K562 (cell line): ENCODE results near the gene PAN3. TPM values are rescaled to one million over a fixed set of nuclear protein-coding genes. Genes with fewer than 3 reads are reported as not detected.
A peak's percentile ranks its signal among the peaks of the same experiment; 100 is the strongest.

Source experiments
- ATAC-seq: fragments of 200-7000 bp; cut with Tn5 transposase; 3 replicates; pipeline ENCODE4 v1.9.1; 2020; ENCODE audit warnings: moderate library complexity
- BruUV-seq: library from RNA; stranded (reverse); fragments of 400-500 nt; replicated peaks from 2 replicates; lab custom pipeline; 2021; lab: Mats Ljungman, UMichigan
- CTCF ChIA-PET: fragments of 300-600 bp; formaldehyde crosslinking; extraction: SDS; loops from one replicate; lab custom pipeline; 2021; ENCODE audit warnings: low intra/inter-chr PET ratio; lab: Yijun Ruan, JAX
- POLR2A ChIA-PET: fragments of 300-600, 350-650 bp; sonication (Branson Sonifier 250); formaldehyde crosslinking; extraction: SDS; loops from one replicate; lab custom pipeline; 2021; ENCODE audit warnings: antibody characterized with exemption, inconsistent platforms; lab: Yijun Ruan, JAX
- DNase-seq, 4 experiments: peaks; one replicate each; pipeline versions ENCODE4 v3.0.0 to v3.0.0-alpha.2; 2011 to 2018; ENCODE audit warnings: low spot score in 3 of 4, mixed read lengths in 3 of 4; ENCODE audit errors: extremely low read depth in 1 of 4
- FAIRE-seq: peaks from 2 replicates; lab custom pipeline; 2011; peaks lifted over from hg19 to GRCh38; lab: Jason Lieb, UNC
- H2AFZ ChIP-seq: 2 replicates; pipeline ENCODE4 v1.6.0; 2011; ENCODE audit warnings: low read depth, low read length, control low read depth, inconsistent platforms
- H3K27ac ChIP-seq: fragments of 200-600 bp; 3 replicates; pipeline ENCODE4 v1.8.0; 2011; ENCODE audit warnings: low read depth, mild to moderate bottlenecking, control low read depth, inconsistent platforms, low read length, moderate library complexity, mixed read lengths; ENCODE audit errors: extremely low read depth
- H3K27me3 ChIP-seq, 2 experiments: fragments of 300-600 bp in 1 of 2; 2 replicates in 1 of 2; 3 replicates in 1 of 2; pipeline versions ENCODE4 v1.6.0 to v1.8.0; 2011; ENCODE audit warnings: inconsistent platforms in 2 of 2, low read length in 2 of 2, mild to moderate bottlenecking in 1 of 2, mixed read lengths in 1 of 2, moderate library complexity in 1 of 2; ENCODE audit not compliant: control insufficient read depth in 2 of 2, insufficient read depth in 2 of 2
- H3K36me3 ChIP-seq: fragments of 300-600 bp; 3 replicates; pipeline ENCODE4 v1.8.0; 2011; ENCODE audit warnings: mild to moderate bottlenecking, low read length, inconsistent platforms; ENCODE audit not compliant: control insufficient read depth, insufficient read depth
- H3K4me1 ChIP-seq, 2 experiments: fragments of 200-600 bp in 1 of 2; replicated peaks in 1 of 2; 2 replicates in 1 of 2; 3 replicates in 1 of 2; pipeline versions ENCODE4 v1.5.1 to v1.8.0; 2011; ENCODE audit warnings: inconsistent platforms in 2 of 2, low read length in 2 of 2, mild to moderate bottlenecking in 1 of 2, mixed read lengths in 1 of 2, moderate library complexity in 1 of 2; ENCODE audit not compliant: control insufficient read depth in 2 of 2, insufficient read depth in 2 of 2
- H3K4me2 ChIP-seq: 2 replicates; pipeline ENCODE4 v1.6.1; 2011; ENCODE audit warnings: low read length, control low read depth, inconsistent platforms, mixed read lengths; ENCODE audit not compliant: insufficient read depth
- H3K4me3 ChIP-seq: fragments of 200-600 bp; sonication (generic), shearing (Covaris generic); 2 replicates; pipeline ENCODE4 v1.5.1; 2016; ENCODE audit warnings: control low read depth, inconsistent platforms
- H3K79me2 ChIP-seq: fragments of 200-600 bp; 3 replicates; pipeline ENCODE4 v1.8.0; 2011; ENCODE audit warnings: low read length, inconsistent platforms; ENCODE audit not compliant: control insufficient read depth, insufficient read depth
- H3K9ac ChIP-seq, 2 experiments: 2 replicates each; pipeline versions ENCODE4 v1.6.0 to v1.6.1; 2011; ENCODE audit warnings: low read depth in 2 of 2, low read length in 2 of 2, control low read depth in 1 of 2, inconsistent platforms in 1 of 2, mild to moderate bottlenecking in 1 of 2, mixed read lengths in 1 of 2; ENCODE audit not compliant: insufficient read depth in 1 of 2
- H3K9me1 ChIP-seq: one replicate; pipeline ENCODE4 v1.6.0; 2011; ENCODE audit warnings: inconsistent platforms, mild to moderate bottlenecking, low read length, moderate library complexity; ENCODE audit not compliant: control insufficient read depth, insufficient read depth
- H3K9me3 ChIP-seq: replicated peaks from 2 replicates; pipeline ENCODE4 v1.5.1; 2011; ENCODE audit warnings: low read depth, low read length, inconsistent platforms; ENCODE audit not compliant: control insufficient read depth, insufficient read depth
- H4K20me1 ChIP-seq: replicated peaks from 2 replicates; pipeline ENCODE4 v1.6.1; 2011; ENCODE audit warnings: low read length, inconsistent platforms, mixed read lengths; ENCODE audit not compliant: control insufficient read depth, insufficient read depth
- LCOR ChIP-seq: sonication (generic); formaldehyde crosslinking; IDR thresholded peaks from 2 replicates; pipeline ENCODE4 v1.8.0; 2022; ENCODE audit warnings: mild to moderate bottlenecking, missing genetic modification reagents
- POU5F1 ChIP-seq: fragments of 150-350 bp; IDR thresholded peaks from 2 replicates; pipeline ENCODE4 v1.6.1; 2014; ENCODE audit warnings: borderline replicate concordance, low read length, low read depth, mild to moderate bottlenecking; ENCODE audit not compliant: partially characterized antibody
- RFX5 ChIP-seq: IDR thresholded peaks from 2 replicates; pipeline ENCODE4 v1.6.1; 2011; ENCODE audit warnings: low read depth, mild to moderate bottlenecking, improper control_type of control experiment, low read length
- ZNF717 ChIP-seq: fragments of 250-450 bp; sonication (Bioruptor Pico); IDR thresholded peaks from 2 replicates; pipeline ENCODE4 v1.5.0; 2021
- WGBS: fragments of 100-300 bp; shearing (Covaris generic); methylation state at CpG from one replicate; pipeline ENCODE4 v1.1.6; 2016; ENCODE audit warnings: low coverage, mixed read lengths; ENCODE audit not compliant: insufficient coverage; ENCODE audit errors: missing lambda C conversion rate; 5-methylcytosine and 5-hydroxymethylcytosine counted together
- in situ Hi-C: fragments of 300-500 bp; cut with MboI; formaldehyde crosslinking; loops from 4 replicates; pipeline ENCODE4 v1.15.0; 2018; ENCODE audit warnings: inconsistent platforms, mixed read lengths
- intact Hi-C: fragments of 100-400 bp; cut with micrococcal nuclease; formaldehyde crosslinking; loops from 2 replicates; pipeline ENCODE4 v1.14.2; 2022
- polyA plus RNA-seq, 8 experiments: library from polyadenylated mRNA; depleted of rRNA in 4 of 8; stranded (reverse) in 5 of 8; unstranded in 3 of 8; fragments of >200 nt; fragmentation: Nextera tagmentation in 2 of 8; fragmentation: Illumina TruSeq in 1 of 8; extraction: Ambion mirVana in 2 of 8; extraction: Trizol in 1 of 8; gene quantifications; 2 replicates each; pipeline versions ENCODE4 v1.2.1 to v1.2.3, GENCODE V29; 2011 to 2014; ENCODE audit warnings: inconsistent platforms in 1 of 8, missing spikeins in 1 of 8
- total RNA-seq, 7 experiments: library from RNA; depleted of rRNA in 6 of 7; stranded (reverse); fragments of >200 nt in 6 of 7; fragmentation: Illumina TruSeq in 2 of 7; extraction: Trizol in 2 of 7; gene quantifications; 2 replicates each; pipeline versions ENCODE4 v1.2.1 to v1.2.3, GENCODE V29; 2011 to 2021; ENCODE audit warnings: low replicate concordance in 1 of 7
- TF ChIP-seq, protein P1 (sequence below): fragments of 200-400 bp; formaldehyde crosslinking; IDR thresholded peaks from 2 replicates; pipeline ENCODE4 v1.6.1; 2017; ENCODE audit warnings: mild to moderate bottlenecking, low read depth, low read length, moderate library complexity
- TF ChIP-seq, protein P2 (sequence below), 2 experiments: fragments of 450-650 bp; conservative IDR thresholded peaks; 2 replicates each; pipeline ENCODE4 v1.6.1; 2017; ENCODE audit warnings: mild to moderate bottlenecking in 2 of 2, moderate library complexity in 2 of 2
- TF ChIP-seq, protein P3 (sequence below): IDR thresholded peaks from 2 replicates; pipeline ENCODE4 v1.6.1; 2011; ENCODE audit warnings: borderline replicate concordance, low read depth, mild to moderate bottlenecking, moderate library complexity, low read length; ENCODE audit not compliant: insufficient read depth, poor library complexity, severe bottlenecking

Gene PAN3
- total and polyA plus RNA-seq, 9 of the 15 experiments (the other 6 are each of a cell fraction or from before 2014, with no cell fraction given), result 7.2 to 19.9 (median 11.6) TPM

DNA sequence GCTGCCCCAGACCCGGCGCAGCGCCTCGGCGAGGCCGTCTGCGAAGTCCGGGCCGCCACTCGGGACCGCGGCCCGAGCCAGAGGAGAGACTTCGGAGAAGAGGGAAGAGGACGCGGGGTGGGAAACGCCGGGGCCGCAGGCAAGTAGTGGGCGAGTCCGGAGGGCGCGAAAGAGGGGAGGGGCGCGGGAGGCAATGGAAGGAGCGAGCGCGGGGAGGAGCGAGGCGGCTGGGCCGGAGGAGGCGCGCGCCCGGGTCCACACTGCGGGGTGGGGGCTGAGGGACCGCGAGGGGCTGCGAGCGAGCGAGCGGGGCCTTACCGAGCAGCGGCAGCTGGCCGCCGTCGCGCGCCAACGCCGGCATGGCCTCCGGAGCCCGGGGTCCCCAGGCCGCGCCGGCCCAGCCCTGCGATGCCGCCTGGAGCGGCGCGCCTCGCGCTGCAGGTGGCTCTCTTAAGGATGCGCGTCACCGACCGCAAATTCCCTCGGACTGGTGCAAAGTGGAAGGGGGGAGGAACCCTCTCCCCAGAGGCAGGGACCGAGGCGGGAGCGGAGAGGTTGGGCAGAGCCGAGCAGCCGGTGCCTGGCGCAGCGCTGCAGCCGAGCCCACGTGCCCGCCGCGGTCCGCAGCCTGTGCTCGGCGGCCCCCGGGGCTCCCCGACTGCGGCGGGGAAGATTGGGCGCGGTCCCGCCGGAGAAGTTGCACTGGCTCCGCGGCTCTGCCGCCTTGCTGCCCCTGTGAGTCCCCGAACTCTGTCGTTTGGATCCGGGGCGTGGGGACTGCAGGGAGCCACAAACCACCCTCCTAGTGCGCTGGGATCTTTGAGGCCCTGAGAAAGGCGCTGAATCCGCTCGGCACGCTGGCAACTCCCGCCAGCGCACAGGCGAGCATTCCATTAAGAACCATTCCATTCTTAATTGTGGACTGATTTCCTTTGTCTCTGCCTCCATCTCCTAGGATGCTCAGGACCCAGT lies 37.9 kb upstream of the PAN3 start, which contains the start of gene FLT3:
FLT3 (minus strand) TSS at position 427 of the 972 bp plus-strand sequence; CDS start at position 361, 66 bp downstream.
- WGBS, result 12% methylated on average over 22 of the region's 106 CpGs
- H3K9me3 ChIP-seq, result no peaks in the 10 kb centered on the region
- peak in 3 of 4 experiments; percentile 5 to 11 (median 8) for DNase-seq
- in situ Hi-C loops (no loop called here), intact Hi-C loops (no loop called here)
- POLR2A ChIA-PET, result no interaction called here
- H4K20me1 ChIP-seq, result no peaks in the 10 kb centered on the region
- H3K36me3 ChIP-seq, result no peaks in the 10 kb centered on the region
- H3K4me2 ChIP-seq, result no peak within 1 kb of the TSS
- H3K27ac ChIP-seq, result no peak within 1 kb of the TSS
- peaks cover 0 to 11% of the 10 kb centered on the region in 2 experiments; a peak in 2 of 5 replicates for H3K4me1 ChIP-seq
- no TSS peak for BruUV-seq
- no peak within 1 kb of the TSS for H2AFZ ChIP-seq
- CTCF ChIA-PET, result no interaction called here
- H3K9me1 ChIP-seq, result no peaks in the 10 kb centered on the region
- H3K4me3 ChIP-seq, result no peak within 1 kb of the TSS
- no peak for FAIRE-seq
- H3K79me2 ChIP-seq, result no peaks in the 10 kb centered on the region
- H3K9ac ChIP-seq, result no peak within 1 kb of the TSS
- peaks cover 24 to 26% of the 10 kb centered on the region in 2 experiments for H3K27me3 ChIP-seq
- ATAC-seq, result no peak
- no peak for TF ChIP-seq RFX5
- TF ChIP-seq, protein P1, sequence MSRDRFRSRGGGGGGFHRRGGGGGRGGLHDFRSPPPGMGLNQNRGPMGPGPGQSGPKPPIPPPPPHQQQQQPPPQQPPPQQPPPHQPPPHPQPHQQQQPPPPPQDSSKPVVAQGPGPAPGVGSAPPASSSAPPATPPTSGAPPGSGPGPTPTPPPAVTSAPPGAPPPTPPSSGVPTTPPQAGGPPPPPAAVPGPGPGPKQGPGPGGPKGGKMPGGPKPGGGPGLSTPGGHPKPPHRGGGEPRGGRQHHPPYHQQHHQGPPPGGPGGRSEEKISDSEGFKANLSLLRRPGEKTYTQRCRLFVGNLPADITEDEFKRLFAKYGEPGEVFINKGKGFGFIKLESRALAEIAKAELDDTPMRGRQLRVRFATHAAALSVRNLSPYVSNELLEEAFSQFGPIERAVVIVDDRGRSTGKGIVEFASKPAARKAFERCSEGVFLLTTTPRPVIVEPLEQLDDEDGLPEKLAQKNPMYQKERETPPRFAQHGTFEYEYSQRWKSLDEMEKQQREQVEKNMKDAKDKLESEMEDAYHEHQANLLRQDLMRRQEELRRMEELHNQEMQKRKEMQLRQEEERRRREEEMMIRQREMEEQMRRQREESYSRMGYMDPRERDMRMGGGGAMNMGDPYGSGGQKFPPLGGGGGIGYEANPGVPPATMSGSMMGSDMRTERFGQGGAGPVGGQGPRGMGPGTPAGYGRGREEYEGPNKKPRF, result no peak
- no peak for TF ChIP-seq ZNF717 (CRISPR knock-in tag)
- TF ChIP-seq, protein P2, sequence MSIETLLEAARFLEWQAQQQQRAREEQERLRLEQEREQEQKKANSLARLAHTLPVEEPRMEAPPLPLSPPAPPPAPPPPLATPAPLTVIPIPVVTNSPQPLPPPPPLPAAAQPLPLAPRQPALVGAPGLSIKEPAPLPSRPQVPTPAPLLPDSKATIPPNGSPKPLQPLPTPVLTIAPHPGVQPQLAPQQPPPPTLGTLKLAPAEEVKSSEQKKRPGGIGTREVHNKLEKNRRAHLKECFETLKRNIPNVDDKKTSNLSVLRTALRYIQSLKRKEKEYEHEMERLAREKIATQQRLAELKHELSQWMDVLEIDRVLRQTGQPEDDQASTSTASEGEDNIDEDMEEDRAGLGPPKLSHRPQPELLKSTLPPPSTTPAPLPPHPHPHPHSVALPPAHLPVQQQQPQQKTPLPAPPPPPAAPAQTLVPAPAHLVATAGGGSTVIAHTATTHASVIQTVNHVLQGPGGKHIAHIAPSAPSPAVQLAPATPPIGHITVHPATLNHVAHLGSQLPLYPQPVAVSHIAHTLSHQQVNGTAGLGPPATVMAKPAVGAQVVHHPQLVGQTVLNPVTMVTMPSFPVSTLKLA (conservative IDR thresholded peaks at IDR 0.05), result no peak
- no peak for TF ChIP-seq POU5F1
- TF ChIP-seq, protein P3, sequence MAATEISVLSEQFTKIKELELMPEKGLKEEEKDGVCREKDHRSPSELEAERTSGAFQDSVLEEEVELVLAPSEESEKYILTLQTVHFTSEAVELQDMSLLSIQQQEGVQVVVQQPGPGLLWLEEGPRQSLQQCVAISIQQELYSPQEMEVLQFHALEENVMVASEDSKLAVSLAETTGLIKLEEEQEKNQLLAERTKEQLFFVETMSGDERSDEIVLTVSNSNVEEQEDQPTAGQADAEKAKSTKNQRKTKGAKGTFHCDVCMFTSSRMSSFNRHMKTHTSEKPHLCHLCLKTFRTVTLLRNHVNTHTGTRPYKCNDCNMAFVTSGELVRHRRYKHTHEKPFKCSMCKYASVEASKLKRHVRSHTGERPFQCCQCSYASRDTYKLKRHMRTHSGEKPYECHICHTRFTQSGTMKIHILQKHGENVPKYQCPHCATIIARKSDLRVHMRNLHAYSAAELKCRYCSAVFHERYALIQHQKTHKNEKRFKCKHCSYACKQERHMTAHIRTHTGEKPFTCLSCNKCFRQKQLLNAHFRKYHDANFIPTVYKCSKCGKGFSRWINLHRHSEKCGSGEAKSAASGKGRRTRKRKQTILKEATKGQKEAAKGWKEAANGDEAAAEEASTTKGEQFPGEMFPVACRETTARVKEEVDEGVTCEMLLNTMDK, result no peak
- TF ChIP-seq LCOR (CRISPR knock-in tag), result no peak
